Measurements from ENCODE around the gene MAPKAP1. TPM values are rescaled to one million over a fixed set of nuclear protein-coding genes. Genes with fewer than 3 reads are reported as not detected.
A peak's percentile ranks its signal among the peaks of the same experiment; 100 is the strongest.

Gene MAPKAP1
- total and polyA plus RNA-seq, 2 of the 13 experiments (the other 11 are each of a cell fraction or from before 2014, with no cell fraction given), result 45.0 to 64.3 TPM

- TF ChIP-seq E2F2 (CRISPR knock-in tag; IDR thresholded peaks at IDR 0.05; ENCODE audit: borderline replicate concordance), result no peak
Measured at GRCh38 chr9:125418404-125418803, 288.6 kb downstream of the MAPKAP1 start (continued).

GRCh38 chr9:125416517-125416916 is 290.5 kb downstream of the MAPKAP1 start:
- Histone ChIP-seq H3K27me3 (ENCODE audit: control insufficient read depth in 1 of 2, insufficient read depth in 2 of 2, low read length in 2 of 2) (peaks cover 0 to 8% of the 10 kb centered on the region in 2 experiments; a peak in 1 of 5 replicates), H3K27ac (ENCODE audit: extremely low read length, insufficient read depth, low read length) (no peak overlapping the region), H2AFZ (ENCODE audit: low read length) (no peak overlapping the region), H3K9me3 (ENCODE audit: low read length) (no peaks in the 10 kb centered on the region), H3K79me2 (ENCODE audit: insufficient read depth, low read length) (no peaks in the 10 kb centered on the region), H3K9ac (ENCODE audit: insufficient read depth, low read depth, low read length) (no peak overlapping the region), H4K20me1 (ENCODE audit: insufficient read depth, low read length) (no peaks in the 10 kb centered on the region), H3K4me1 (ENCODE audit: insufficient read depth, low read length) (peaks cover 13% of the 10 kb centered on the region), H3K36me3 (replicated peaks in 1 of 2; ENCODE audit: control insufficient read depth in 1 of 2, insufficient read depth in 2 of 2, low read length in 2 of 2) (no peaks in the 10 kb centered on the region), H3K4me2 (ENCODE audit: low read depth, low read length) (no peak overlapping the region), H3K4me3 (replicated peaks in 1 of 3; ENCODE audit: insufficient read depth in 1 of 3, low read depth in 2 of 3, low read length in 3 of 3) (no peak overlapping the region)
- intact Hi-C loops (cut with micrococcal nuclease; ENCODE audit: unreplicated experiment) (no loop called here), in situ Hi-C loops (cut with HindIII; ENCODE audit: extremely low pct_ligation_motif_present, low pct_unique_long_range_greater_than_20kb) (no loop called here)
- BruUV-seq (replicated peaks), result no TSS peak
- FAIRE-seq (no peak), ATAC-seq (no peak), DNase-seq (ENCODE audit: low spot score) (no peak)
- WGBS (ENCODE audit: low lambda C conversion rate), result 88% methylated on average over 7 of the region's 8 CpGs
- TF ChIP-seq TSC22D2 (CRISPR knock-in tag; IDR thresholded peaks at IDR 0.05; ENCODE audit: borderline replicate concordance) (no peak), ZNF24 (IDR thresholded peaks at IDR 0.05) (0 out of 2 replicates have a peak, but pooled peaks have one; percentile 61)
- ChIA-PET POLR2A (interaction anchor here (0.6 kb wide), 1 partner anchor 156 kb away, joined by 3 read pairs; no protein-coding TSS in a partner anchor), CTCF (ENCODE audit: low intra/inter-chr PET ratio, low total read pairs) (no interaction called here)

All from HepG2 (cell line).